Kidney tubule cell (primary cell): ENCODE measurements around the gene TEAD2.
"Not testable (repeated sequence)": the region's sequence is repeated elsewhere in the genome, so short reads cannot be mapped to it uniquely, and the experiment has no call there.

ENCODE experiments used
- DNase-seq: peaks from one replicate; pipeline ENCODE4 v3.0.0-alpha.2; 2018; ENCODE audit warnings: low spot score

TEAD2 gene

GRCh38 chr19:49331616-49332055 is 30.6 kb downstream of the TEAD2 start:
- DNase-seq, result peak; percentile 82

GRCh38 chr19:49331187-49331586 is 31.0 kb downstream of the TEAD2 start:
- DNase-seq, result not testable (repeated sequence)

- no peak for DNase-seq
These were observed 33.5 kb downstream of the TEAD2 start for GRCh38 chr19:49328741-49329140.

- DNase-seq, result peak; percentile 28
These were observed 34.2 kb downstream of the TEAD2 start for GRCh38 chr19:49327878-49328544.

GRCh38 chr19:49326165-49326704 is 36.0 kb downstream of the TEAD2 start:
- no peak for DNase-seq

GRCh38 chr19:49325756-49326155 is 36.5 kb downstream of the TEAD2 start:
- not testable (repeated sequence) for DNase-seq

- no peak for DNase-seq
These were observed 37.2 kb downstream of the TEAD2 start, which contains the start of gene SLC6A16 for GRCh38 chr19:49324801-49325576. Gene SLC6A16 (minus strand): TSS chr19:49325191. CDS start chr19:49311347, 13,844 bp downstream.

- DNase-seq, result no peak
These were observed 43.9 kb downstream of the TEAD2 start for GRCh38 chr19:49318296-49318695.

- DNase-seq, result no peak
These were observed 45.9 kb downstream of the TEAD2 start for GRCh38 chr19:49316284-49316683.

- no peak for DNase-seq
These were observed 47.1 kb downstream of the TEAD2 start for GRCh38 chr19:49315111-49315510.

GRCh38 chr19:49309087-49309486 is 53.1 kb downstream of the TEAD2 start:
- DNase-seq, result no peak

- DNase-seq, result not testable (repeated sequence)
These were observed 55.5 kb downstream of the TEAD2 start for GRCh38 chr19:49306734-49307133.

- no peak for DNase-seq
These were observed 60.4 kb downstream of the TEAD2 start for GRCh38 chr19:49301866-49302252.

GRCh38 chr19:49301165-49301865 is 60.9 kb downstream of the TEAD2 start:
- DNase-seq, result peak; percentile 50

GRCh38 chr19:49298653-49299052 is 63.6 kb downstream of the TEAD2 start:
- DNase-seq, result not testable (repeated sequence)

GRCh38 chr19:49297403-49297802 is 64.8 kb downstream of the TEAD2 start:
- DNase-seq, result no peak

GRCh38 chr19:49295208-49295880 is 66.9 kb downstream of the TEAD2 start:
- DNase-seq, result no peak

- DNase-seq, result no peak
These were observed 67.8 kb downstream of the TEAD2 start for GRCh38 chr19:49294401-49294800.
